NCI-H128 (cell line): ENCODE data around the gene IRF2BP2.

ENCODE experiments used
- DNase-seq: peaks from one replicate; lab custom pipeline; 2025; ENCODE audit not compliant: unreplicated experiment; lab: John Stamatoyannopoulos, UW

IRF2BP2 gene

GRCh38 chr1:234614081-234614489 is 4.1 kb upstream of the IRF2BP2 start:
- no peak for DNase-seq

GRCh38 chr1:234613128-234613875 is 3.3 kb upstream of the IRF2BP2 start:
- no peak for DNase-seq

GRCh38 chr1:234612352-234613127 is 2.6 kb upstream of the IRF2BP2 start:
- DNase-seq, result peak; percentile 98

- DNase-seq, result no peak
These were observed 1.9 kb upstream of the IRF2BP2 start for GRCh38 chr1:234611847-234612351.

- peak; percentile 92 for DNase-seq
These were observed 1.4 kb upstream of the IRF2BP2 start for GRCh38 chr1:234611225-234611846.

- peak; percentile 90 for DNase-seq
These were observed 767 bp upstream of the IRF2BP2 start for GRCh38 chr1:234610666-234611224.

GRCh38 chr1:234609691-234610042 is 311 bp downstream of the IRF2BP2 start:
- DNase-seq, result no peak

- no peak for DNase-seq
These were observed 877 bp downstream of the IRF2BP2 start for GRCh38 chr1:234608911-234609690.

GRCh38 chr1:234608025-234608910 is 1.7 kb downstream of the IRF2BP2 start:
- DNase-seq, result no peak

GRCh38 chr1:234607109-234608024 is 2.6 kb downstream of the IRF2BP2 start:
- peak; percentile 79 for DNase-seq

GRCh38 chr1:234606784-234607108 is 3.2 kb downstream of the IRF2BP2 start:
- DNase-seq, result no peak

GRCh38 chr1:234605983-234606783 is 3.8 kb downstream of the IRF2BP2 start:
- no peak for DNase-seq

- DNase-seq, result no peak
These were observed 4.5 kb downstream of the IRF2BP2 start for GRCh38 chr1:234605399-234605982.

GRCh38 chr1:234604495-234605398 is 5.2 kb downstream of the IRF2BP2 start:
- DNase-seq, result no peak

GRCh38 chr1:234603221-234604204 is 6.5 kb downstream of the IRF2BP2 start:
- DNase-seq, result no peak
